Ovary (tissue), 3 donors: ENCODE data around the gene PCSK5.

Experiments
- CTCF ChIP-seq, 3 donors: fragments of 450-650 bp in 2 of 3; fragments of 200-600 bp in 1 of 3; IDR thresholded peaks; one replicate each; pipeline versions ENCODE4 v1.5.1 to v1.8.0; 2016 to 2022; ENCODE audit warnings: antibody characterized with exemption in 3 of 3, mild to moderate bottlenecking in 1 of 3
- EP300 ChIP-seq: sonication (generic); formaldehyde crosslinking; IDR thresholded peaks from one replicate; pipeline ENCODE4 v1.6.1; 2017; ENCODE audit warnings: antibody characterized with exemption
- POLR2A ChIP-seq: fragments of 450-650 bp; IDR thresholded peaks from one replicate; pipeline ENCODE4 v1.6.1; 2017; ENCODE audit warnings: antibody characterized with exemption, mild to moderate bottlenecking, moderate library complexity
- donor health status: DM: no; HTN: no; CAD: no.

- TF ChIP-seq POLR2A (no peak), CTCF (IDR thresholded peaks at IDR 0.05) (no peak), EP300 (no peak)
Observed at GRCh38 chr9:75993434-75993833, 103.0 kb downstream of the PCSK5 start.
